ENCODE results near the gene LSAMP. TPM values are rescaled to one million over a fixed set of nuclear protein-coding genes. Genes with fewer than 3 reads are reported as not detected.

LSAMP gene
- total RNA-seq, 3 donors from 2014 or later: 0.78 to 39.8 (median 1.9) TPM

DNA sequence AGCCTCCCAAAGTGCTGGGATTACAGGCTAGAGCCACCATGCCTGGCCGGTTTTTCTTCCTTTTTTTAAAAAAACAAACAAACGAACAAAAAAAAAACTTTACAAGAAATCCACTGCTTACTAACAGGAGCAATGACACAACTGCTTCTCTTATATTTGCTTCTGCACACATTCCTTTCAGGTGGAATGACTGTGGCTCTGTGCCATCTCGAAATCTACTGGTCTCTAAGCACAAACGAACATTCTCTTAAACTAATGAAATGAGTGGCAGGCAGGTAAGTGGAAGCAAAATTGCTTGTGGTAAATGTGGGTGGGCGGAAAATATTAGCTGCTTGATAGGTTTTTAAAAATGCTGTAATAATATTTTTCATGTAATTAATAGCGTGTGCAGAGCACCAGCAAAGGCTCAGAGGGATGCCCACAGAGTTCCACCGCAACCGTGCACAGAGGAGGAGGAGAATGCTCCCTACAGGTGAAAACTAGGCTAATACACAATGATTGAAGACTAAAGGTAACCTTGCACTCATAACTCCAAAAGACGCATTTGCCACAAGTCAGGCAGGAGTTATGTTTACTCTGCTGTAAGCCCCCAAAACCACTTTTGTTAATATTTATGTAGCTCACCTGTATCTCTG, 77.4 kb downstream of the LSAMP start:
- DNase-seq (no peak), ATAC-seq (no peak)
- Histone ChIP-seq H3K4me3 (no peak overlapping the region), H3K36me3 (ENCODE audit: low read depth) (no peaks in the 10 kb centered on the region), H3K9me3 (no peaks in the 10 kb centered on the region), H3K4me1 (ENCODE audit: low read depth) (no peaks in the 10 kb centered on the region)
- TF ChIP-seq, protein P1, sequence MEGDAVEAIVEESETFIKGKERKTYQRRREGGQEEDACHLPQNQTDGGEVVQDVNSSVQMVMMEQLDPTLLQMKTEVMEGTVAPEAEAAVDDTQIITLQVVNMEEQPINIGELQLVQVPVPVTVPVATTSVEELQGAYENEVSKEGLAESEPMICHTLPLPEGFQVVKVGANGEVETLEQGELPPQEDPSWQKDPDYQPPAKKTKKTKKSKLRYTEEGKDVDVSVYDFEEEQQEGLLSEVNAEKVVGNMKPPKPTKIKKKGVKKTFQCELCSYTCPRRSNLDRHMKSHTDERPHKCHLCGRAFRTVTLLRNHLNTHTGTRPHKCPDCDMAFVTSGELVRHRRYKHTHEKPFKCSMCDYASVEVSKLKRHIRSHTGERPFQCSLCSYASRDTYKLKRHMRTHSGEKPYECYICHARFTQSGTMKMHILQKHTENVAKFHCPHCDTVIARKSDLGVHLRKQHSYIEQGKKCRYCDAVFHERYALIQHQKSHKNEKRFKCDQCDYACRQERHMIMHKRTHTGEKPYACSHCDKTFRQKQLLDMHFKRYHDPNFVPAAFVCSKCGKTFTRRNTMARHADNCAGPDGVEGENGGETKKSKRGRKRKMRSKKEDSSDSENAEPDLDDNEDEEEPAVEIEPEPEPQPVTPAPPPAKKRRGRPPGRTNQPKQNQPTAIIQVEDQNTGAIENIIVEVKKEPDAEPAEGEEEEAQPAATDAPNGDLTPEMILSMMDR (IDR thresholded peaks at IDR 0.05): no peak
- intact Hi-C loops (cut with DNase I, micrococcal nuclease): no loop called here

DNA sequence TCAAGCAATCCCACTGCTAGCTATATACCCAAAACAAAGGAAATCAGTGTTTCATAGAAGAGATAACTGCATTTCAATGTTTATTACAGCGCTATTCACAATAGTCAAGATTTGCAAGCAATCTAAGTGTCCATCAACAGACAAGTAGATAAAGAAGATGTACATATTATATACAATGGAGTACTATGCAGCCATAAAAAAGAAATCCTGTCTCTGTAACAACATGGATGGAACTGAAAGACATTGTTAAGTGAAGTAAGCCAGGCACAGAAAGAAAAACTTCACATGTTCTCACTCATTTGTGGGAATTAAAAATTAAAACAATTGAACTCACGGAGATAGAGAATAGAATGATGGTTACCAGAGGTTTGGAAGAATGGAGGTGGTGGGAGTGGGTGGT, 89.2 kb downstream of the LSAMP start:
- DNase-seq: no peak
- intact Hi-C loops (cut with DNase I, micrococcal nuclease): no loop called here
- TF ChIP-seq, protein P1 (IDR thresholded peaks at IDR 0.05): no peak

DNA sequence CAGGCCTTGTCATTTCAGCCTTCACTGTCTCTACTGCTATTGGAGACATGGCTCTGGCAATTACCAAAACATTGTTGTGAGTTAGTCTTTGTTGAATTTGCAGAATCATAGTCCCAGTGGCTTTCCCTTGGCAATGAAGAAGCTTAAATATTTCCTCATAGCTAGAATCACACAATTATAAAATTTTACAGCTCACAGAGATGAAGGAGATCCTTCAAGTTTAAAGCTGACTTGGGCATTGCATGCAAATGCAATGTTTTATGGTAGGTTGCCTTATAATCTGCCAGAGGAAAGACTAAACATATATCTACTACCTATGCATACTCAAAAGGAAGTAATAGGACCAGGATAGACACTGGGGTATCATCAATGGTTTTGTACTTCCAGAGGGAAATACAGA, 90.9 kb downstream of the LSAMP start:
- no peak overlapping the region for H3K4me3 ChIP-seq
- TF ChIP-seq, protein P1 (IDR thresholded peaks at IDR 0.05): no peak
- no peak for ATAC-seq
- intact Hi-C loops (cut with DNase I, micrococcal nuclease): no loop called here
- DNase-seq: no peak
- no peaks in the 10 kb centered on the region for H3K9me3 ChIP-seq
- no peaks in the 10 kb centered on the region for H3K36me3 ChIP-seq (ENCODE audit: low read depth)
- no peaks in the 10 kb centered on the region for H3K4me1 ChIP-seq (ENCODE audit: low read depth)

More for the DNA sequence above, 89.2 kb downstream of the LSAMP start:
- no peak overlapping the region for H3K4me3 ChIP-seq
- H3K36me3 ChIP-seq (ENCODE audit: low read depth): no peaks in the 10 kb centered on the region
- no peaks in the 10 kb centered on the region for H3K9me3 ChIP-seq
- ATAC-seq: no peak
- H3K4me1 ChIP-seq (ENCODE audit: low read depth): no peaks in the 10 kb centered on the region

DNA sequence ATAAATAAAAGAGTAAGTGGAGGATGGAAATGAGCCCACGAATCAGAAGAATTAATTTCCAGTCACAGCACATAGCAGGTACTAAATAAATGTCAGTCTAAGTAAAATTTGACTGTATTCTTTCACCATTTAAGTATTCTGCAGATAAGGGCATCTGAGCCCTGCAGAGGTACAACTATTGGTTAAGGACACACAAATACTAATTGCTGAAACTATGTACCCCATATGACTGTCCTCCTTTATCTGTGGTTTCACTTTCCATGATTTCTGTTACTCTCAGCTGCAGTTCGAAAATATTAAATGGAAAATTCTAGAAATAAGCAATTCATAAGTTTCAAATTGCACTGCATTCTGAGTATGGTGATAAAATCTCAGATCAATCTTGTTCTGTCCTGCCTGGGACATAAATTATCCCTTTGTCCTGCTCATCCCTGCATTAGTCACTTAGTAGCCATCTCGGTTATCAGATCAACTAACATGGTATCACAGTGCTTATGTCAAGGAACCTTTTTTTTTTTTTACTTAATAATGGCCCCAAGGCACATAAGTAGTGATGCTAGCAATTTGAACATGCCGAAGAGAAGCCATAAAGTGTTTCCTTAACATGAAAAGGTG, 95.1 kb downstream of the LSAMP start:
- intact Hi-C loops (cut with DNase I, micrococcal nuclease): no loop called here
- Histone ChIP-seq H3K4me3 (no peak overlapping the region), H3K9me3 (no peaks in the 10 kb centered on the region), H3K36me3 (ENCODE audit: low read depth) (no peaks in the 10 kb centered on the region), H3K4me1 (ENCODE audit: low read depth) (no peaks in the 10 kb centered on the region)
- TF ChIP-seq, protein P1 (IDR thresholded peaks at IDR 0.05): no peak
- ATAC-seq (no peak), DNase-seq (no peak)

DNA sequence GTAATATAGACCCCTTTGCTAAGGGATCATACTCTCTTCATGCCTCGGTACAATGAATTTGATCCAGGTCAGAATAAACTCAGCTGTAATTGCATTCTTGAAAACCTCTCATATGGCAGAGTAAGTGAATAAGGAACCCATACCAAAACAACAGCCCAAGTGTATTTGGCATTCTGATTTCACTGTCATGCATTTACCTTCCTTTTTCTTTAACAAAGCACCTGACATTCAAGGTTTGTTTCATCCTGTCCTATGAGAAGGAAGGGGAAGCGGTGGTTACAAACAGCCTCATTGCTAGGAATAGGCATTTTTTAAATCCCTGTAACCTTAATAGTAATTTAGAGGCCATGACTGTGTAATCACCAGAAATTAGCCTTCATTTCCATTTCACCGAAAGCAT, 97.1 kb downstream of the LSAMP start:
- no peaks in the 10 kb centered on the region for H3K9me3 ChIP-seq
- no peak overlapping the region for H3K4me3 ChIP-seq
- no peak for DNase-seq
- no peaks in the 10 kb centered on the region for H3K36me3 ChIP-seq (ENCODE audit: low read depth)
- TF ChIP-seq, protein P1 (IDR thresholded peaks at IDR 0.05): no peak
- intact Hi-C loops (cut with DNase I, micrococcal nuclease): no loop called here
- H3K4me1 ChIP-seq (ENCODE audit: low read depth): no peaks in the 10 kb centered on the region
- no peak for ATAC-seq
